CD14-positive monocyte (primary cell): ENCODE results near the gene CLDN10. TPM values are rescaled to one million over a fixed set of nuclear protein-coding genes. Genes with fewer than 3 reads are reported as not detected.
"Not testable (repeated sequence)": the region's sequence is repeated elsewhere in the genome, so short reads cannot be mapped to it uniquely, and the experiment has no call there.

ENCODE experiments used
- DNase-seq, 3 donors: peaks; one replicate each; pipeline ENCODE4 v3.0.0-alpha.2; 2011 to 2022
- H2AFZ ChIP-seq: 2 replicates; pipeline ENCODE4 v1.6.0; 2012; ENCODE audit warnings: mild to moderate bottlenecking, low read depth, low read length, inconsistent platforms; ENCODE audit not compliant: insufficient read depth, poor library complexity, severe bottlenecking
- H3K27ac ChIP-seq, 2 donors: 1 replicate in 1 of 2; 2 replicates in 1 of 2; pipeline ENCODE4 v1.5.1; 2012 to 2013; ENCODE audit warnings: low read length in 2 of 2, control low read depth in 1 of 2, inconsistent platforms in 1 of 2, low read depth in 1 of 2, mild to moderate bottlenecking in 1 of 2
- H3K27me3 ChIP-seq, 2 donors: one replicate each; pipeline versions ENCODE4 v1.6.0 to v1.6.1; 2011 to 2013; ENCODE audit warnings: low read length in 2 of 2; ENCODE audit not compliant: control insufficient read depth in 2 of 2, insufficient read depth in 2 of 2
- H3K36me3 ChIP-seq, 2 donors: replicated peaks in 1 of 2; 1 replicate in 1 of 2; 2 replicates in 1 of 2; pipeline versions ENCODE4 v1.5.1 to v1.6.1; 2012 to 2013; ENCODE audit warnings: low read length in 2 of 2, control low read depth in 1 of 2, inconsistent platforms in 1 of 2, mild to moderate bottlenecking in 1 of 2; ENCODE audit not compliant: insufficient read depth in 2 of 2, control insufficient read depth in 1 of 2
- H3K4me1 ChIP-seq, 2 donors: 1 replicate in 1 of 2; 2 replicates in 1 of 2; pipeline versions ENCODE4 v1.5.1 to v1.6.1; 2012 to 2013; ENCODE audit warnings: low read length in 2 of 2, control low read depth in 1 of 2, inconsistent platforms in 1 of 2, mild to moderate bottlenecking in 1 of 2, moderate library complexity in 1 of 2; ENCODE audit not compliant: insufficient read depth in 2 of 2, control insufficient read depth in 1 of 2
- H3K4me2 ChIP-seq: replicated peaks from 2 replicates; pipeline ENCODE3; 2012; ENCODE audit warnings: low read length, moderate library complexity, mild to moderate bottlenecking; ENCODE audit not compliant: poor library complexity, severe bottlenecking; ENCODE audit errors: extremely low read depth
- H3K4me3 ChIP-seq, 3 experiments: fragments of 200-600 bp in 1 of 3; sonication (generic) in 1 of 3; replicated peaks in 1 of 3; 1 replicate in 2 of 3; 2 replicates in 1 of 3; pipeline ENCODE4 v1.5.1; 2011 to 2013; ENCODE audit warnings: low read length in 3 of 3, mild to moderate bottlenecking in 3 of 3, control low read depth in 2 of 3, low read depth in 2 of 3, inconsistent platforms in 1 of 3, moderate library complexity in 1 of 3
- H3K79me2 ChIP-seq: 2 replicates; pipeline ENCODE4 v1.6.0; 2012; ENCODE audit warnings: mild to moderate bottlenecking, control low read depth, inconsistent platforms, low read length, moderate library complexity; ENCODE audit not compliant: insufficient read depth
- H3K9ac ChIP-seq: 2 replicates; pipeline ENCODE4 v1.6.0; 2017; ENCODE audit warnings: low read length, mild to moderate bottlenecking; ENCODE audit not compliant: insufficient read depth, poor library complexity, severe bottlenecking
- H3K9me3 ChIP-seq, 2 donors: replicated peaks in 1 of 2; 1 replicate in 1 of 2; 2 replicates in 1 of 2; pipeline versions ENCODE4 v1.5.1 to v1.6.1; 2012 to 2013; ENCODE audit warnings: low read length in 2 of 2, control low read depth in 1 of 2; ENCODE audit not compliant: control insufficient read depth in 1 of 2, insufficient read depth in 1 of 2
- H4K20me1 ChIP-seq: 2 replicates; pipeline ENCODE4 v1.6.0; 2012; ENCODE audit warnings: mild to moderate bottlenecking, low read length, control low read depth, moderate library complexity; ENCODE audit not compliant: insufficient read depth
- H3K27ac Mint-ChIP-seq, 7 donors: one replicate each; pipeline ENCODE4 v1.8.0; 2020; ENCODE audit warnings: mild to moderate bottlenecking in 7 of 7, mixed read lengths in 7 of 7, moderate library complexity in 6 of 7, inconsistent platforms in 2 of 7
- H3K27me3 Mint-ChIP-seq, 3 donors: one replicate each; pipeline ENCODE4 v1.8.0; 2021 to 2022; ENCODE audit warnings: low read depth in 3 of 3, mild to moderate bottlenecking in 3 of 3, mixed read lengths in 3 of 3, moderate library complexity in 3 of 3, inconsistent platforms in 1 of 3
- H3K36me3 Mint-ChIP-seq, 2 donors: one replicate each; pipeline ENCODE4 v1.8.0; 2020; ENCODE audit warnings: mixed read lengths in 2 of 2, inconsistent platforms in 1 of 2, mild to moderate bottlenecking in 1 of 2
- H3K4me1 Mint-ChIP-seq: one replicate; pipeline ENCODE4 v1.8.0; 2020; ENCODE audit warnings: mild to moderate bottlenecking, mixed read lengths
- H3K4me3 Mint-ChIP-seq, 2 donors: one replicate each; pipeline ENCODE4 v1.8.0; 2020; ENCODE audit warnings: mild to moderate bottlenecking in 2 of 2, mixed read lengths in 2 of 2, moderate library complexity in 1 of 2
- H3K9me3 Mint-ChIP-seq, 7 donors: one replicate each; pipeline ENCODE4 v1.8.0; 2020 to 2022; ENCODE audit warnings: mixed read lengths in 7 of 7, mild to moderate bottlenecking in 6 of 7, moderate library complexity in 6 of 7, inconsistent platforms in 2 of 7
- CTCF ChIP-seq: fragments of 200-600 bp; IDR thresholded peaks from one replicate; pipeline ENCODE4 v1.8.0; 2022; ENCODE audit warnings: antibody characterized with exemption, mild to moderate bottlenecking
- WGBS: methylation state at CpG from one replicate; pipeline ENCODE4 v1.1.5; 2013; ENCODE audit warnings: missing lambda C conversion rate; ENCODE audit not compliant: insufficient coverage; 5-methylcytosine and 5-hydroxymethylcytosine counted together
- intact Hi-C, 2 donors: fragments of 100-400 bp; cut with micrococcal nuclease; formaldehyde crosslinking; loops; one replicate each; pipeline versions ENCODE4 v1.15.0 to v1.15.1; 2023
- polyA plus RNA-seq, 3 donors: library from polyadenylated mRNA; depleted of rRNA in 1 of 3; unstranded in 2 of 3; stranded (reverse) in 1 of 3; fragments of 300-500 nt in 2 of 3; fragments of >200 nt in 1 of 3; fragmentation: Illumina TruSeq in 2 of 3; gene quantifications; 1 replicate in 2 of 3; 2 replicates in 1 of 3; pipeline ENCODE4 v1.2.3, GENCODE V29; 2012 to 2021

The CLDN10 gene
- polyA plus RNA-seq, 3 donors: 0.35 TPM; not detected in 2

DNA sequence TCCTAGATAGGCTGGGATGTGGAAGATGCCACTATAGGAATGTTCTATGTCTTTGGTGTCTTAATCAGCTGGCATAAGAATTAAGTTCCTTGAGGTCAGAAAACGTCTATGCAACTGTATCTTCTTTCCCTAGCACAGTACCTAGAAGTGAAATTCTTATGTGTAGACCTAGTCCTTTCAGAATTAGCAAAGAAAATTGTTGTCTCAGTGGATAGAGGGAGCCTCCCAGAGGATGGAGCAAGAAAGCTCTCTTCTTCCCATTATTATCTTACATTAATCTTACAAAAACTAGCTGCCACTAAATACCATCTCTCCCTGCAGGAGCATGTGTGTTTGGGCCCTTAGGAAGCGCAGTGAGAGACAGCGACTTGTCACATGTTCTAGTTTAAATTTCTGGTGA is 11.6 kb downstream of the CLDN10 start:
- Histone ChIP-seq H3K9ac (peak overlapping the region; percentile 7), H3K27ac (peak overlapping the region in 1 of 2 donors; percentile 81), H3K9me3 (no peaks in the 10 kb centered on the region), H3K79me2 (no peaks in the 10 kb centered on the region), H3K36me3 (no peaks in the 10 kb centered on the region), H3K27me3 (no peaks in the 10 kb centered on the region), H3K4me1 (peaks cover 13 to 15% of the 10 kb centered on the region in 2 donors), H4K20me1 (no peaks in the 10 kb centered on the region), H3K4me3 (peak overlapping the region in 1 of 3 experiments; percentile 64), H2AFZ (no peak overlapping the region), H3K4me2 (peak overlapping the region; percentile 73)
- no peak for TF ChIP-seq CTCF
- Mint-ChIP-seq H3K9me3 (peaks cover 0 to 7% (median 0%) of the 10 kb centered on the region in 7 donors), H3K27me3 (no peaks in the 10 kb centered on the region), H3K4me3 (no peak overlapping the region), H3K4me1 (peaks cover 17% of the 10 kb centered on the region), H3K27ac (peak overlapping the region; percentile 71 to 88 (median 77)), H3K36me3 (no peaks in the 10 kb centered on the region)
- DNase-seq: no peak
- WGBS: 100% methylated on average over 1 of the region's 3 CpGs
- intact Hi-C loops: no loop called here

- H4K20me1 ChIP-seq: no peaks in the 10 kb centered on the region
- no peaks in the 10 kb centered on the region for H3K36me3 Mint-ChIP-seq
- no peak overlapping the region for H2AFZ ChIP-seq
- intact Hi-C loops: no loop called here
- peaks cover 17% of the 10 kb centered on the region for H3K4me1 Mint-ChIP-seq
- peak overlapping the region; percentile 40 to 87 for H3K4me3 Mint-ChIP-seq
- peak; percentile 71 to 89 (median 84) for DNase-seq
- H3K9me3 Mint-ChIP-seq: peaks cover 0 to 7% (median 0%) of the 10 kb centered on the region in 7 donors
- H3K27ac ChIP-seq: peak overlapping the region in 1 of 2 donors; percentile 81
- peak overlapping the region; percentile 71 to 88 (median 78) for H3K27ac Mint-ChIP-seq
- TF ChIP-seq CTCF: no peak
- peak overlapping the region; percentile 73 for H3K4me2 ChIP-seq
- H3K9ac ChIP-seq: peak overlapping the region; percentile 7
- no peaks in the 10 kb centered on the region for H3K27me3 ChIP-seq
- H3K27me3 Mint-ChIP-seq: no peaks in the 10 kb centered on the region
- H3K79me2 ChIP-seq: no peaks in the 10 kb centered on the region
- H3K4me3 ChIP-seq: peak overlapping the region; percentile 2 to 64 (median 25)
- peaks cover 13 to 15% of the 10 kb centered on the region in 2 donors for H3K4me1 ChIP-seq
- H3K36me3 ChIP-seq: no peaks in the 10 kb centered on the region
- WGBS: 0% methylated on average over 3 of the region's 5 CpGs
- no peaks in the 10 kb centered on the region for H3K9me3 ChIP-seq
Measured at GRCh38 chr13:95564733-95565291, 12.3 kb downstream of the CLDN10 start.

GRCh38 chr13:95565758-95566157 is 13.2 kb downstream of the CLDN10 start:
- intact Hi-C loops, DNase-seq, H3K79me2 ChIP-seq: not testable (repeated sequence)

More at GRCh38 chr13:95565758-95566157, 13.2 kb downstream of the CLDN10 start:
- H3K9me3 ChIP-seq, H4K20me1 ChIP-seq, H3K9me3 Mint-ChIP-seq, H3K9ac ChIP-seq, H3K36me3 ChIP-seq, H3K36me3 Mint-ChIP-seq, H3K27ac ChIP-seq, H2AFZ ChIP-seq, H3K4me2 ChIP-seq, H3K4me3 ChIP-seq, H3K27me3 Mint-ChIP-seq, H3K27me3 ChIP-seq, H3K4me3 Mint-ChIP-seq: not testable (repeated sequence)
- no CpG with 5 or more reads among the region's 1 CpG for WGBS
- H3K27ac Mint-ChIP-seq: peak overlapping the region in 3 of 7 donors; percentile 18 to 46 (median 36)
- H3K4me1 ChIP-seq: peaks cover 13 to 15% of the 10 kb centered on the region in 2 donors
- H3K4me1 Mint-ChIP-seq: peaks cover 17% of the 10 kb centered on the region
